GM18520 (cell line): ENCODE measurements around the gene ATG12.
"Not testable (repeated sequence)": the region's sequence is repeated elsewhere in the genome, so short reads cannot be mapped to it uniquely, and the experiment has no call there.

ENCODE experiments used
- ATAC-seq: cut with Tn5 transposase; IDR thresholded peaks from one replicate; pipeline ENCODE4 v1.9.1; 2021; ENCODE audit not compliant: unreplicated experiment

ATG12 gene

GRCh38 chr5:115841382-115842088 lies at the start of gene ATG12, which contains the start of gene AP3S1:
ATG12 (minus strand) TSS chr5:115841565; CDS start chr5:115841552, 13 bp downstream.
AP3S1 (plus strand) TSS chr5:115841935; CDS start chr5:115842038, 103 bp downstream.
- peak; percentile 82 for ATAC-seq

GRCh38 chr5:115888027-115888426 lies 46.7 kb upstream of the ATG12 start:
- ATAC-seq = no peak

- not testable (repeated sequence) for ATAC-seq
These were observed 43.8 kb upstream of the ATG12 start for GRCh38 chr5:115885208-115885607.

GRCh38 chr5:115884704-115885103 lies 43.3 kb upstream of the ATG12 start:
- ATAC-seq = no peak

GRCh38 chr5:115882434-115882833 lies 41.1 kb upstream of the ATG12 start:
- ATAC-seq = not testable (repeated sequence)

- not testable (repeated sequence) for ATAC-seq
These were observed 36.0 kb upstream of the ATG12 start for GRCh38 chr5:115877342-115877741.

GRCh38 chr5:115875447-115875846 lies 34.1 kb upstream of the ATG12 start:
- ATAC-seq = no peak

GRCh38 chr5:115873392-115873791 lies 32.0 kb upstream of the ATG12 start:
- no peak for ATAC-seq

GRCh38 chr5:115872447-115872846 lies 31.1 kb upstream of the ATG12 start:
- ATAC-seq = no peak

GRCh38 chr5:115869256-115869795 lies 28.0 kb upstream of the ATG12 start:
- no peak for ATAC-seq

- ATAC-seq = no peak
These were observed 18.0 kb upstream of the ATG12 start for GRCh38 chr5:115859378-115859777.

- no peak for ATAC-seq
These were observed 17.0 kb upstream of the ATG12 start for GRCh38 chr5:115858396-115858795.

GRCh38 chr5:115857626-115858349 lies 16.4 kb upstream of the ATG12 start:
- no peak for ATAC-seq

- no peak for ATAC-seq
These were observed 15.7 kb upstream of the ATG12 start for GRCh38 chr5:115857057-115857479.

- no peak for ATAC-seq
These were observed 14.6 kb upstream of the ATG12 start for GRCh38 chr5:115855959-115856358.

GRCh38 chr5:115854139-115854538 lies 12.8 kb upstream of the ATG12 start:
- ATAC-seq = no peak

GRCh38 chr5:115850744-115851416 lies 9.5 kb upstream of the ATG12 start:
- ATAC-seq = no peak

- ATAC-seq = no peak
These were observed 8.0 kb upstream of the ATG12 start for GRCh38 chr5:115849258-115849798.

GRCh38 chr5:115847290-115847689 lies 5.9 kb upstream of the ATG12 start:
- no peak for ATAC-seq

GRCh38 chr5:115844321-115844817 lies 3.0 kb upstream of the ATG12 start:
- ATAC-seq = no peak
